GM18870 (cell line): ENCODE measurements around the gene AVPI1.
"Not testable (repeated sequence)": the region's sequence is repeated elsewhere in the genome, so short reads cannot be mapped to it uniquely, and the experiment has no call there.

Experiments used
- ATAC-seq: cut with Tn5 transposase; IDR thresholded peaks from one replicate; pipeline ENCODE4 v1.9.1; 2021; ENCODE audit warnings: moderate library complexity; ENCODE audit not compliant: unreplicated experiment

The AVPI1 gene

DNA sequence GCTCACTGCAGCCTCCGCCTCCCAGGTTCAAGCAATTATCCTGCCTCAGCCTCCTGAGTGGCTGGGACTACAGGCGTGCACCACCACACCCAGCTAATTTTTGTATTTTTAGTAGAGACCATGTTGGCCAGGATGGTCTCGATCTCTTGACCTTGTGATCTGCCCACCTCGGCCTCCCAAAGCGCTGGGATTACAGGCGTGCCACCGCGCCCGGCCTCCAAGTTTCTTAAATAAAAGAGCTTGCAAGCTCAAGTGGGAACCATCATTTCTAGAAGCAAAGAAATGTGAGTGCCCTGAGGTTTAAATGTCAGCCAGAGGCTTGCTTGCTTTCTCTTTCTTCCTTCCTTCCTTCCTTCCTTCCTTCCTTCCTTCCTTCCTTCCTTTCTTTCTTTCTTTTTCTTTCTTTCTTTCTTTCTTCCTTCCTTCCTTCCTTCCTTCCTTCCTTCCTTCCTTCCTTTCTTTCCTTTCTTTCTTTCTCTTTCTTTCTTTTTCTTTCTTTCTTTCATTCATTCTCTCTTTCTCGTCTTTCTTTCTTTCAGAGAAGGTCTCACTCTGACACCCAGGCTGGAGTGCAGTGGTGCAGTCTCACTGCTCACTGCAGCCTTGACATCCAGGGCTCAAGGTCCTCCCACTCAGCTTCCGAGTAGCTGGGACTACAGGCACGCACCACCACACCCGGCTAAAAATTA is 44.4 kb downstream of the AVPI1 start:
- not testable (repeated sequence) for ATAC-seq

GRCh38 chr10:97640868-97641811 is 45.9 kb downstream of the AVPI1 start:
- ATAC-seq: peak; percentile 15

GRCh38 chr10:97640174-97640867 is 46.7 kb downstream of the AVPI1 start, which contains the start of gene PI4K2A:
Gene PI4K2A, plus strand, starts transcription at chr10:97640671. Its CDS starts 72 bp downstream, at chr10:97640743.
- peak; percentile 94 for ATAC-seq

DNA sequence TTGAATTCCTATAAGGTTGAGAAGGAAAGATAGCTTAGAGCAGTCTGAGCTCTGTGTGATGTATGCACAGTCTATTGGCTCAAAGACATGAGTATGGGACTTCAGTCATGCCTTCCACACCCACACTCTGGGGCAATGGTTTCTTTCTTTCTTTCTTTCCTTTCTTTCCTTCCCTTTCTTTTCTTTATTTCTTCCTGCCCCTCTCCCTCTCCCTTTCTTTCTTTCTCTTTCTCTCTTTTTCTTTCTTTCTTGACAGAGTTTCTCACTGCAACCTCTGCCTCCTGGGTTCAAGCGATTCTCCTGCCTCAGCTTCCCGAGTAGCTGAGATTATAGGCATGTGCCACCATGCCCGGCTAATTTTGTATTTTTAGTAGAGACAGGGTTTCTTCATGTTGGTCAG is 48.0 kb downstream of the AVPI1 start:
- ATAC-seq: not testable (repeated sequence)

DNA sequence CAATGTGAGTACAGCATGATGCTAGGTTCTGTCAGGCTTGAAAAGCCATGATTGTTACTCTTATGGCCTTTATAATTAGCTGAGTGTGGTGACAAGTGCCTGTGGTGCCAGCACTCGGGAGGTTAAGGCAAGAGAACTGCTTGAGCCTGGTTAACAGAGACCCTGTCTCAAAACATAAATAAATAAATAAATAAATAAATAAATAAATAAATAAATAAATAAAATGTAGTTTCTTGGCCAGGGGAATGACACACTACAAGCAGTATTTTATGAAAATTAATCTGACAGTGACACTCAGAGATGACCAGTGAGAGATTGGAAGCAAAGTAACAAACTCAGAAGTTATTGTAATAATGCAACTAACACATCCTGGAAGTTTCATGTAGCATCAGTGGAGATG is 51.5 kb downstream of the AVPI1 start:
- no peak for ATAC-seq

DNA sequence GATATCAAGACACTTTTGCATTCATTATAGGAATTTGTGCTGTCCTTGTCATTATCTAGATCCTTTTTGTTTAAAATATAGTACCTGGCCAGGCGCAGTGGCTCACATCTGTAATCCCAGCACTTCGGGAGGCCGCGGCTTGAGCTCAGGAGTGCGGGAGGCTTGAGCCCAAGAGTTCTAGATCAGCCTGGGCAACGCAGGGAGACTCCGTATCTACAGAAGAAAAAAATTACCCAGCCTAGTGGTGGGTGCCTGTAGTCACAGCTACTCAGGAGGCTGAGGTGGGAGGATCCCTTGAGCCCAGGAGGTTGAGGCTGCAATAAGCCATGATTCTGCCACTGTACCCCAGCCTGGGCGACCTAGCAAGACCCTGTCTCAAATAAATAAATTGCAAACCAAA is 53.1 kb downstream of the AVPI1 start:
- no peak for ATAC-seq

GRCh38 chr10:97632949-97633884 is 53.8 kb downstream of the AVPI1 start, which contains the start of gene MORN4:
Gene MORN4, minus strand, starts transcription at chr10:97633500. Its CDS starts 13,847 bp downstream, at chr10:97619653.
- ATAC-seq: peak; percentile 92

DNA sequence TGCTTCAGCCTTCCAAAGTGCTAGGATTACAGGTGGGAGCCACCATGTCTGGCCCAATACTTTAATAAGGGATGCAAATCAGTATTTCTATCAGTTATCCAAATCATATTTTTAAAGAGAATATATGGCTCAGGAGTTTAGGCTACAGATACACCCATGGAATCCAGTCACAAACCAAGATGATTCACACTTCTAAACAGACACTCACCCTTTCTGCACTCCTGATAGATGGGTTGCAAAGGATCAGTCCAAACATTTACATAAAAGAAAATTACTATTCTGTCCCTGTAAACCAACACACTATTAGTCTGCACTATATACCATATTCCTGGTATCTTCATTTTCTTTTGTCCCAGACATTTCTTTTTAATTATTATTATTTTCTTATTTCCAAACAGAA is 55.9 kb downstream of the AVPI1 start:
- ATAC-seq: no peak

DNA sequence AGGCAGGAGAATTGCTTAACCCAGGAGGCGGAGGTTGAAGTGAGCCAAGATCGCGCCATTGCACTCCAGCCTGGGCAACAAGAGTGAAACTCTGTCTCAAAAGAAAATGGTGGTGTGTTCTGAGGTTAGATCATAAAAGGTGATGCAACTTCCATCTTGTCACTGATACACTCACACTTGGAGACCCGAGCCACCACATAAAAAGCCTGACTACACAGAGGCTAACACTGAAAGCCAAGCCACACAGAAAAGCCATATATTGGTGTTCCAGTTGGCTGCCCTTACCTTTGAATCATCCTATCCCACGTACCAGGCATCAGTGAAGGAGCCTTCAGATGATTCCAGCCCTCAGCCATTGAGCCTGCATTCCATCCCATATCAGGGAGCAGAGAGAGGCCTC is 57.8 kb downstream of the AVPI1 start:
- ATAC-seq: no peak

- ATAC-seq: no peak
Observed at GRCh38 chr10:97628228-97628627, 58.8 kb downstream of the AVPI1 start.

DNA sequence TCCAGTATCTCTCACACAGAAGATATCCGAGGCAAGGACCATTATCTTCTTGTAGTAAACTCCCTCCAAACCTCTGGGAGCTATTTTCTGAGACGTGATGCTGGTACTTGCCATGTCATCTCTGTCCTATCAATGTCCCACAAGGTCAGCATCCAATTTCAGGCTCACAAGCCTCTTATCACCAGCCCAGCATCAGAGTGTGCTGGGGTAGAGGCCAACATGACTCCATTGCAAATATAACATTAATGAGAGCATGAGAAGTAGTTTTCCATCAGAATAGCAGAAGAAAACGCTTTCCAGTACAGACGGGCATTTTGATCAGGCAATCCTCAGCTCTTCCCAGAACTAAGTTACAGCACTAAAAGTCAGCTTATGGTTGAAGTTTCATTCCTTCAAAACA is 59.3 kb downstream of the AVPI1 start:
- ATAC-seq: no peak
